GM12801 (cell line): ENCODE measurements around the gene GATA5.

Experiments
- CTCF ChIP-seq: IDR thresholded peaks from one replicate; pipeline ENCODE4 v1.5.1; 2011; ENCODE audit warnings: control low read depth; ENCODE audit not compliant: insufficient read length; ENCODE audit errors: extremely low read depth

GATA5 gene

GRCh38 chr20:62448038-62448437 lies 27.8 kb downstream of the GATA5 start:
- no peak for TF ChIP-seq CTCF

- TF ChIP-seq CTCF = no peak
Observed at GRCh38 chr20:62446888-62447869, 28.6 kb downstream of the GATA5 start.

- no peak for TF ChIP-seq CTCF
Observed at GRCh38 chr20:62446481-62446880, 29.3 kb downstream of the GATA5 start.

- no peak for TF ChIP-seq CTCF
Observed at GRCh38 chr20:62445553-62446340, 30.0 kb downstream of the GATA5 start.

GRCh38 chr20:62444286-62444685 lies 31.5 kb downstream of the GATA5 start:
- TF ChIP-seq CTCF = no peak

GRCh38 chr20:62441987-62442539 lies 33.7 kb downstream of the GATA5 start:
- no peak for TF ChIP-seq CTCF

GRCh38 chr20:62439218-62439617 lies 36.6 kb downstream of the GATA5 start:
- no peak for TF ChIP-seq CTCF
